T follicular helper cell (primary cell): Measurements from ENCODE around the gene DDX50.
"Not testable (repeated sequence)": the region's sequence is repeated elsewhere in the genome, so short reads cannot be mapped to it uniquely, and the experiment has no call there.

Experiments used
- DNase-seq: peaks from one replicate; pipeline ENCODE4 v3.0.0-alpha.2; 2020; ENCODE audit warnings: low read depth

The DDX50 gene

DNA sequence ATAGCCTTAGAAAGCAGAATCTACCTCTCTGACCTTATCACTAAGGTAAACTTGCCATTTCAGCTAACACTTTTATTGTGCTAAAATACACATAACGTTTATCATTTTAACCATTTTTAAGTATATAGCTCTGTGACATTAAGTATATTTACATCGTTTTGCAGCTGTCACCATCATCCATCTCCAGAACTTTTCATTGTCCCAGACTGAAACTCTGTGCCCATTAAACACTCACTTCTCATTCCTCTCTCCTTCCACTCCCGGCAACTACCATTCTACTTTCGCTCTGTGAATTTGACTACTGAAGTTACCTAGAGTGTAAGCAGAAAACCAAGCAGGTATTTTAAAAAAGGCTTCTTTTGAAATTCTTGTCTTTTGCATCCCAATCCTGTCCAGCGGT is 1.3 kb downstream of the DDX50 start:
- DNase-seq, result no peak

- DNase-seq, result no peak
Measured at GRCh38 chr10:68924593-68924992, 23.5 kb downstream of the DDX50 start.

DNA sequence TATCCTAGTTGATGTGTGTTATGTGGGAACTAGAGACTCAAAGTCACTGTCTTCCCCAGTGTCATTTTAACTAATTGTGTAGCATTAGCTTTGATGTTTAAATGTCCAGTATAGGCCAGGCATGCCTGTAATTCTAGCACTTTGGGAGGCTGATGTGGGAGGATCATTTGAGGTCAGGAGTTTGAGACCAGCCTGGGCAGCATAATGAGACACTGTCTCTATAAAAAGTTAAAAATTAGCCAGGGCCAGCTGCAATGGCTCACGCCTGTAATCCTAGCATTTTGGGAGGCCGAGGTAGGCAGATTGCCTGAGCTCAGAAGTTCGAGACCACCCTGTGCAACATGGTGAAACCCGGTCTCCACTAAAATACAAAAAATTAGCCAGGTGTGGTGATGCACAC is 24.4 kb downstream of the DDX50 start:
- DNase-seq, result no peak

- DNase-seq, result not testable (repeated sequence)
Measured at GRCh38 chr10:68929157-68929556, 28.0 kb downstream of the DDX50 start.

DNA sequence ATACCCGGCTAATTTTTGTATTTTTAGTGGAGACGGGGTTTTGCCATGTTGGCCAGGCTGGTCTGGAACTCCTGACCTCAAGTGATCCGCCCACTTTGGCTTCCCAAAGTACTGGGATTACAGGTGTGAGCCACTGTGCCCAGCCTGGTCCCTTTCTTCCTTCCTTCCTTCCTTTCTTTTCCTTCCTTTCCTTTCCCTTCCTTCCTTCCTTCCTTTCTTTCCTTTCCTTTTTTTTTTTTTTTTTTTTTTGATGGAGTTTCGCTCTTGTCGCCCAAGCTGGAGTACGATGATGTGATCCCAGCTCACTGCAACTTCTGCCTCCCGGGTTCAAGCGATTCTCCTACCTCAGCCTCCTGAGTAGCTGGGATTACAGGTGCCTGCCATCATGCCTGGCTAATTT is 28.8 kb downstream of the DDX50 start:
- not testable (repeated sequence) for DNase-seq

- DNase-seq, result not testable (repeated sequence)
Measured at GRCh38 chr10:68932860-68933259, 31.7 kb downstream of the DDX50 start.

DNA sequence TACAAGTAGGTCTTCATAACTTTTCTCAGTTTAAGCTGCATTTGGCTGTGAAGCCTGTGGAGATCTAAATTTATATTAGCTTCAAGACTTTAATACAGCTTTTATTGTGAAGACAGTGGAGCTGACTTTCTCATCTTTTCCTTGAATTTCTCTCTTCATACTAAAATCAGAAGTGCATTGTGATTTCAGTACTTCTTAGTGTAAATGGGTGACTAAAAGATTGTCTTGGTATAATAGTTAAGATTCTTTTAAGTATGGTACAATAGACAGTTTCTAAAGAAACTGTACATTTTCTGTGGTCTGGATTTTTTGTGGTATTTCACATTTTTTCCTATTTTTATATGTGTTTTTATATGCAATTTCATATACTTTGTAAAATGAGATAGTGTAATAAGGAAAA is 33.9 kb downstream of the DDX50 start:
- DNase-seq, result no peak

DNA sequence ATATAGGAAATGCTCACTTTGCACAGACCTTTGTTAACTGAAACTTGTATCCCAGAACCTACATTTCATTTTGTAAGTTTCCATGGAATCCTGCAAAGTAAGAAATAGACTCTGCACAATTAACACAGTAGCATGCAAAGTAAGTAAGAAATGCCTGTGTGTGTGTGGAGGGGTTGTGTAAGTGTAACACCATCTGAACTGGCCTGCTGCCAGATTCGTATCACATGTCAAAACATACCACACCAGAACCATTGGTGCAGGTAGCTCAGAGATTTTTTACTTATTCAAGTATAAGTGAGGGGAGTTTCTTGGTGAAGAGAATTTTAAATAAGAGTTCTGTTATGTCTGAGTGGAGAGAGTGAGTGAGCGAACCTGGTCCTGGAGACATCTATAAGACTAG is 37.0 kb downstream of the DDX50 start:
- DNase-seq, result no peak

GRCh38 chr10:68938884-68939283 is 37.8 kb downstream of the DDX50 start:
- DNase-seq, result no peak

GRCh38 chr10:68940917-68941316 is 39.8 kb downstream of the DDX50 start:
- not testable (repeated sequence) for DNase-seq

DNA sequence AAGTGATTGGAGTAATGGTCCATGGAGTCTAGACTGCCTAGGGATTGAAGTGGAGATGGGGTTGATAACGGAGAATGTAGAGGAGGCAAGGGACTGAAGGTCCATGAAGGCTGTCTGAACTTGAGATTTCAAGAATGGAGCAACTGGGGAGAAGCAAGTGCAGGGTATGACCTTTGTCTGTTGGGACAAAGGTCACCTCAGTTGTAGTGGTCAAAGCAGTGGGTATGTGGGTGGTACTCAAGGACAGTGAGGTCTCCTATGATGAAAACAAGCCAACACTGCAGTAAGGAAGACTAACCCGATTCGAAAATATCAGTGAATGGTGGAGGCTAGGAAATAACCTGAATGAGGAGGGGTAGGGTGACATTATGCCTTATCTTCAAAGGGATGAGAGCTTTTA is 49.5 kb downstream of the DDX50 start:
- no peak for DNase-seq

GRCh38 chr10:68954904-68955303 is 53.8 kb downstream of the DDX50 start:
- DNase-seq, result no peak

GRCh38 chr10:68955355-68955831 is 54.3 kb downstream of the DDX50 start:
- DNase-seq, result no peak

- peak; percentile 84 for DNase-seq
Measured at GRCh38 chr10:68955832-68956532, 54.9 kb downstream of the DDX50 start, which contains the start of gene DDX21. DDX21 (plus strand) TSS chr10:68956170; CDS start chr10:68956226, 56 bp downstream.

- DNase-seq, result no peak
Measured at GRCh38 chr10:68957284-68957615, 56.1 kb downstream of the DDX50 start.

DNA sequence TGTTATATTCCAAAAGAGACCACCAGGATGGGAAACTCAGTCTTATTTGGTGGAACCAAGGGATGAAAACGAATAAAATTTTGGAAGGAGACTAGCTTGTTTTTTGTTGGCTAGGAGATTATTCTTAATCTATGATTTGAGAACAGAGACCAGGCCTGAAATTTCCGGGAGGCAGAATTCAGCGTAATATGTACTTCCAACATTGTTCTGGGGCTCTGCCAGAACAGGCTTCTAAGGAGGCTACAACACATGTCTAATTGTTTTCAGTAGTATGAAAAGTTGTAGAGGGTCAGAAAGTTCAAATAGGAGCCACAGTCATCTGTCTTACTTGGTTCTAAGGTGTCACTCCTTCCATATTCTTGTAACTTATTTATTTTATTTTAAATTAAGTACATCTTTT is 56.5 kb downstream of the DDX50 start:
- DNase-seq, result no peak

DNA sequence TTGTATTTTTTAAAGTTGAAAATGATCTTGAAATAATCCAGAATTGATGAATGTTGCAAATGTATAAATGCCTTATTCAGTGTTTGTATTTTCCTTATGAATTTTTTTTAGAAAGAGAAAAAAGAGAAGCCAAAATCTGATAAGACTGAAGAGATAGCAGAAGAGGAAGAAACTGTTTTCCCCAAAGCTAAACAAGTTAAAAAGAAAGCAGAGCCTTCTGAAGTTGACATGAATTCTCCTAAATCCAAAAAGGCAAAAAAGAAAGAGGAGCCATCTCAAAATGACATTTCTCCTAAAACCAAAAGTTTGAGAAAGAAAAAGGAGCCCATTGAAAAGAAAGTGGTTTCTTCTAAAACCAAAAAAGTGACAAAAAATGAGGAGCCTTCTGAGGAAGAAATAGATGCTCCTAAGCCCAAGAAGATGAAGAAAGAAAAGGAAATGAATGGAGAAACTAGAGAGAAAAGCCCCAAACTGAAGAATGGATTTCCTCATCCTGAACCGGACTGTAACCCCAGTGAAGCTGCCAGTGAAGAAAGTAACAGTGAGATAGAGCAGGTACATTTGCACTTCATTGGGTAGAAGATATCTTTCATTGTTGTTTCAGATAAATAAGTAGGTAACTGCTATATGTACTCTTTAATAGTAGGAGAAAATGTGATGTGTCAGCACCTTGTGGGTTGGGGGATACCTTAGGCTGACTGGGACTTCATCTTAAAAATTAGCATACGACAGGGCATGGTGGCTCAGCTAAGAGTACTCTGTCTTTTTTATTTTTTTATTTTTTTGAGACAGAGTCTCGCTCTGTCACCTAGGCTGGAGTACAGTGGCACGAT is 58.8 kb downstream of the DDX50 start:
- DNase-seq, result no peak

GRCh38 chr10:68963151-68963550 is 62.0 kb downstream of the DDX50 start:
- no peak for DNase-seq

DNA sequence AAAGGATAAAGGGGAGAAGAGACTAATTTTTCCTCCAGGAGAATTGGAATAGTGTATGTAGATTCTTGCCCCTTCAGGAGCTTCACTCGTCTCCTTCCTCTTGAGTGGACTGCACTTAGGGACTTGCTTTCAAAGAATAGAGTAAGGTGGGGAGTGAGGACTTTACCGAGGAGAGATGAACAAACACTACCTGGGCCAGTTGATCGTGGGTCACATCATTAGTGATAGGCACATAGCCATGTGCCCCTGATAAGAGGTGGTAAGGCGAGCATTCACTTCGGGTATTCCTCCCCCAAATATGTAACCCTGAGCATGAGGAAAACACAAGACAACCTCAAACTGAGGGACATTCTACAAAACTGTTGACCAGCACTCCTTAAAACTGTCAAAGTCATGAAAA is 72.9 kb downstream of the DDX50 start:
- no peak for DNase-seq

GRCh38 chr10:68975936-68976473 is 74.9 kb downstream of the DDX50 start:
- DNase-seq, result not testable (repeated sequence)

DNA sequence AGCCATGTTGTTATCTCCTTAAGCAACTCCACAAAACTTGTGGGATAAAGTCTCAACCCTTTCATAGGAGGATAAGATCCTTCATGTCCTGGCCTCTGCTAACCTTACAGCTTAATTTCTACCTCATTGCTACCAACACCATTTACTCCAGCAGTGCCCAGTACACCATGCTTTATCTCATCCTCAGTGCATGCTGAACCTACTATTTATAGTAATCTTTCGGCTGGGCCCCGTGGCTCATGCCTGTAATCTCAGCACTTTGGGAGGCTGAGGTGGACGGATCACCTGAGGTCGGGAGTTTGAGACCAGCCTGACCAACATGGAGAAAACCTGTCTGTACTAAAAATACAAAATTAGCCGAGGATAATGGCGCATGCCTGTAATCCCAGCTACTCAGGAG is 78.6 kb downstream of the DDX50 start:
- not testable (repeated sequence) for DNase-seq

DNA sequence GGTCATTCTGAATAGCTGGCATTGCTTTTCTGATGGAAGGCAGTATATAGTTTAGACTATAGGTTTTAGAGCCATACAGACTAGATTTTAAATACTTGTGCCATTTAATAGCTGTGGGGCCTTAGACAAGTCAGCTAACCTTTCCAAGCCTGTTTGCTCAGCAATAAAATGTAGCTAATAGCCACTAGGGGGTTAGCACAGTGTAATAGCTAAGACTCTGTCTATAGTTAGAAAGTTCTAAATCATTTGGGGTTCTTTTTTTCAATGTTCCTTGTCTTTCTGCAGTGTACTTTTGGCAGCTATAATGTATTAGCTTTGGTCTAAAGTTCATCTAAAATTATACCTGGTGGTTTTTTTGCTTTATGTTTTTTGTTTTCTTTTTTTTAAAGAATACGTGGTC is 80.0 kb downstream of the DDX50 start:
- no peak for DNase-seq

- no peak for DNase-seq
Measured at GRCh38 chr10:68982389-68982788, 81.3 kb downstream of the DDX50 start.
